Stimulated activated CD4-positive, alpha-beta T cell treated with anti-CD3 and anti-CD28 coated beads, TNF-alpha, amount 100 ng/mL, for 48 hours (primary cell): ENCODE results near the gene MGAT5.

ENCODE experiments used
- DNase-seq, 3 donors: peaks; one replicate each; pipeline ENCODE4 v3.0.0-alpha.2; 2020; ENCODE audit warnings: low read depth in 3 of 3

Gene MGAT5

DNA sequence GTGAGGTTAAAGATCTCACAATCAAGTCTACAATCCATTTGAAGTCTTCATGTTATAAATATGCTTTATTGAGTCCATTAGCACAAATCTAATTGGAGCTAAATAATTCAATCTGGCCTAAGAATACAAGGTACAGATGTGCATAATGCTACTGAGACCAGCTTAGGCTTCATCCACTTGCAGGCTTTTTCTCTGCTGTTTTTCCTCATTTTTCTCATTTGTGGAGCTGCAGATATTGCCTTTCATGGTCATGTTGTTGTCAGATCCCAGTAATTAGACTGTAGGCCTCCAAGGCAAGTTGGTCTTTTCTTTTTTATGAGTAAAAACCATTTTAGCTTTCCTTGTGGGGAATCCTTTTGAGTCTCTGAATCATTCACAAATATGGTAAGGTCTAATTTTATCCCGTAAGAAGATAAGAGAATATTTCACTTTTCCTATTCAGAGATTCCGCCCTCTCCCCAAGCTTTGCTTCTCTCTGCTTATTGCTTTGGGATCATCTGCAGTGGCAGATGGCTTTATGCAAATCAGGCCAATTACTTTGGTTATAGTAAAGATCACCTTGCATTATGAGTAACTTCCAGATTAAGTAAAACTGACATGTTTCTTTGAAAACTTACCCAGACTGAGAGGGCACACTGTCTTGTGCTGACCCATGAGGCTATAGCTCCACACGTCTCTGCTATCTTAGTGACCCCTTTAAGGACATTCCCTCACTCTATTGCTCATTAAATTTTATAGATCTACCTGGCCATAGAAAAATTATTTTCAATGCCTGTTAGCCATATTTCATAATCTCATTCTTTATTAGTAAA, 80.9 kb downstream of the MGAT5 start:
- no peak for DNase-seq

DNA sequence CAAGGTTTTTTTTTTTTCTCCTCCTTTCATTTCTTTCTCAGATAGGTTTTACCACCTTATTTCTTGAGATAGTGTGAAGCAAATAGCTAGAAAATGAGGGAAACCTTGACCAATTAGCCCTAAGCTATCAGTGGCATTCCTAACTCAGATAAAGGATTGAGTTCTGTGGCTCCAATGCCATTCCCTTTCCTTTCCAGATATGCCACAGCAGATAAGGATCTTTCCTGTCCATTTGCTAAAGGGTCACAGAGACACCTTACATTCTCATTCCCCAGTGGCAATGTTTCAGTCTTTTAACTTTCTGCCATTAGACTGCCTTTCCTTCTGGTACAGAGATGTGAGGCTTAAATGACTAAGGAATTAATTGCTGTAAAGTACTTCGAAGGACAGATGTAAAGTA, 81.7 kb downstream of the MGAT5 start:
- DNase-seq = no peak

DNA sequence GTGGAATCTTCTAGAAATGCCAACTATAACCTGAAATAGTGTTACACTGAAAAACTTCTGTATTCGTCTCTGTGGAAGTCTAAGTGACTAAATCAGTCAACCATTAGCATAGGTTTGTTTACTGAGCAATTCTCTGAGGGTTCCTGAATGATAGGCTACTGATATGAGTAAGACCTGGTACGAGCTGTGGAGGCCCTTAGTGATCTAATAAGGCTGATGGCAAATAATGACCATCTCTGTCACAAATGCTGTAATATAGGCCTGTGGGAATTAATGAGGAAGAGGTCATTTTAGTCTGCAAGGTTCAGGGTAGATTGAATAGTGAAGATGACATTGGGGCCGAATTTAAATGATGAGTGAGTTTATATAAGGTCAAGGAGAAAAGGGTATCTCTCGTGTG, 82.5 kb downstream of the MGAT5 start:
- DNase-seq = no peak

GRCh38 chr2:134336921-134337320, 83.0 kb downstream of the MGAT5 start:
- no peak for DNase-seq

GRCh38 chr2:134337631-134338030, 83.8 kb downstream of the MGAT5 start:
- DNase-seq = no peak

- DNase-seq = no peak
Measured at GRCh38 chr2:134338208-134338607, 84.3 kb downstream of the MGAT5 start.

DNA sequence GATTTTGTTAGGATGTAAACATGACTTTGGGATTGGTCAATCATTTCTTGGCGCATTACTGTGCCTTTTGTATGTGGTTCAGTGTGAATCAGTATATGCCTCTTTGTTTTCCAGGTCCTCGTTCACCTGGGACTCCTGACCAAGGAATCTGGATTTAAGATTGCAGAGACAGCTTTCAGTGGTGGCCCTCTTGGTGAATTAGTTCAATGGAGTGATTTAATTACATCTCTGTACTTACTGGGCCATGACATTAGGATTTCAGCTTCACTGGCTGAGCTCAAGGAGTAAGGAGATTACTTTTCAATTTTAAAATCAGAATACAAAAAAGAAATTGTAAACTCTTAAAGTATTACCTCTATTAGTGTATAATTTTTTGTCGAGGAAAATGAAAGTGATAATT, 87.6 kb downstream of the MGAT5 start:
- no peak for DNase-seq

- DNase-seq = no peak
Measured at GRCh38 chr2:134344954-134345697, 91.3 kb downstream of the MGAT5 start.

GRCh38 chr2:134346141-134346540, 92.3 kb downstream of the MGAT5 start:
- no peak for DNase-seq

DNA sequence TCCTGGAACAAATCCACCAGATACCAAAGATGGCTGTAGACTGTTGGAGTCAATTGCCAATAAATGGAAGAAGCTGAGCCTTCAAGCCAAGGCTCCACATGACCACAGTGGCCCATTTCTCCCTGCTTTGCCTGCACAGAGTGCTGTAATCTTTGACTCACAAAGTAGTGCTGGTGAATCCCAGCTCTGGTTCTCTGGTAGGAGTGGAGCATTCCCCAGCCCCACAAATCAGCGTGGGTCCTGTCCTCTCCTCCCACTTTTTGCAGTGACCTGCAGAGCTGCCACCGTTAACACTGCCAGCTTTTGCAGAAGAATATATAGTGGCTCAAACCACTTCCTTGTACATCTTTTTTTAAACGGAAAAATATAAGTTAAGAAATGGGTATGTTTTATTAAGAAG, 93.9 kb downstream of the MGAT5 start:
- no peak for DNase-seq

DNA sequence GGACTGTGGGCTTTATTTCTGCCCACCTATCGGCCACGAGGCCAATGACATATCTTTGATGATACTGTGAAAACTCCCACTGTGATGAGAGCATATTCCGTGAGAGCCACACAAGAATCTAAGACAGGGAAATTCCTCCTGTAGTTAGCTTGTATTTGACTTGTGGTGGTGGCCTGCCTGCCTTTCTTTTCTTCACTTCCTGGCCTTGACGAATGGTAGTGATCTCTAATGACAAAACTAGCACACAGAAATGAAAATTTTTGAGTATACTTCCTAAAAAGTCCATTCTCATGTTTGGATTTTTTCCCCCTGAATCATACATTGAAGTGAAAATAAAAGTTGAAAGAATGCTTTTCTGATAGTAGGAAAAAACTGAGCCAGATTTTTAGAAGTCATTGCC, 94.4 kb downstream of the MGAT5 start:
- no peak for DNase-seq

DNA sequence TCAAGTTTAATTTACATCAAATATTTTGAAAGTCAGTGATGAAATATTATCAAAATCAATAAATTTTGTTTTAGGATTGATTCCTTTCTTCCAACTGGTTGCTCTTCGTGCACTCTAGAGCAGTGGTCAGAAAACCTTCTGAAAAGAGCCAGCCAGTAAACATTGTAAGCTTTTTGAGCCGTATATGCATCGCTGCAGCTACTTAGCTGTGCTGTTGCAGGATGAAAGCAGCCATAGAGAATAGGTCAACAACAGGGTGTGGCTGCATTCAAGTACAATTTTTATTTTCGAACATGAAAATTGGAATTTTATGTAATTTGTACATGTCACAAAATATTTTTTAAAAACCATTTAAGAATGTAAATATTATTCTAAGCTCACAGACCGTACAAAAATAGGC, 94.9 kb downstream of the MGAT5 start:
- no peak for DNase-seq

DNA sequence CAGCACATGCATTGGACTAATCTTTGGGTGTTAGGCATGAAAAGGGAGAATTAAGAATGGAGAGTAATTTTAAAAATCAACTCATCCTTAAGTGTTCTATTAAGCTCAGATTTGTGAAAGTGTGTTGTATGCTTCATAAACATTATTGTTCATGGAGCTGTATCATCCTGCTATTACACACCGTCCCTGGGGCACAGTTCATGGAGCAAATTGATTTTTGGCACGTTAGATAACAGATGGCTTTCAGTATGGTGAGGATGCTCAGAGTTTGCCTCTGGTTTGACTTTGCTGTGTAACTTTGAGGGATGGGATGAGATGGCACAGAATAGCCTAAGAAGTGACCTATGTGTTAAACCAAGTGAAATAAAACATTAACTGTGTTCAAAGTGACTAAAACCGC, 97.1 kb downstream of the MGAT5 start:
- no peak for DNase-seq

GRCh38 chr2:134351899-134352298, 98.0 kb downstream of the MGAT5 start:
- DNase-seq = no peak

GRCh38 chr2:134352844-134353243, 99.0 kb downstream of the MGAT5 start:
- DNase-seq = no peak

- DNase-seq = no peak
Measured at GRCh38 chr2:134354611-134355010, 100.7 kb downstream of the MGAT5 start.

GRCh38 chr2:134357814-134358213, 103.9 kb downstream of the MGAT5 start:
- DNase-seq = no peak

DNA sequence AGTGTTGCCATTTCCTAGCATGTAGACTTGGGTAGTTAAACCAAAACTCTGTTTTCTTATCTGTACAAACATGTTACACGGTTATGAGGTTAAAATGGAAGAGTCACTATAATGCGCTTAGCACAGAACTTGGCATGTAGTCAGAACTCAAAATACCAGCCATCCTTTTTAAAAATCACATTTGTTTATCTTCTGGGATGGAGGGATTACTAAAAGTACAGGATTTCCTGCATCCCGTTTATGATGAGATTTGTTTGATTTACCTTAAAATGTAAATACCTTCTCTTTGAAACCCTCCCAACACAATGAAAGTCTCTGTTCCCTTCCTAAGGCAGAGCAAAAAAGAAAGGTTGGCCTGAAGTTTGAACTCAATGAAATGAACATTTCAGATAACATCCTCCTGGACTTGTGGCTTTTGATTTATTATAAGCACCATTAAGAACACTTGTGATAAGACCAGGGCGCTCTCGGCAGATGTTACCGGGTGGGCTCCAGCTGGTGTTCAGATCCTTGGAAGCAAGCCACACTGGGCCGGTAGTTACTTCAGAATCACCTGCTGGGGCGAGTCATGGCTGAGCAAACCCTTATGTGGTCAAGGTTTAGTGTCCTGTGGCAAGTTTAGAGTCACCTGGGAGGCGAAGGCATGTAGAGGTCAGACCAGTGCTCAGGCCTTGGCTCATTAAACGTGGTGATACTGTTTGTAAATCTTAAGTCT, 105.7 kb downstream of the MGAT5 start:
- DNase-seq = no peak

DNA sequence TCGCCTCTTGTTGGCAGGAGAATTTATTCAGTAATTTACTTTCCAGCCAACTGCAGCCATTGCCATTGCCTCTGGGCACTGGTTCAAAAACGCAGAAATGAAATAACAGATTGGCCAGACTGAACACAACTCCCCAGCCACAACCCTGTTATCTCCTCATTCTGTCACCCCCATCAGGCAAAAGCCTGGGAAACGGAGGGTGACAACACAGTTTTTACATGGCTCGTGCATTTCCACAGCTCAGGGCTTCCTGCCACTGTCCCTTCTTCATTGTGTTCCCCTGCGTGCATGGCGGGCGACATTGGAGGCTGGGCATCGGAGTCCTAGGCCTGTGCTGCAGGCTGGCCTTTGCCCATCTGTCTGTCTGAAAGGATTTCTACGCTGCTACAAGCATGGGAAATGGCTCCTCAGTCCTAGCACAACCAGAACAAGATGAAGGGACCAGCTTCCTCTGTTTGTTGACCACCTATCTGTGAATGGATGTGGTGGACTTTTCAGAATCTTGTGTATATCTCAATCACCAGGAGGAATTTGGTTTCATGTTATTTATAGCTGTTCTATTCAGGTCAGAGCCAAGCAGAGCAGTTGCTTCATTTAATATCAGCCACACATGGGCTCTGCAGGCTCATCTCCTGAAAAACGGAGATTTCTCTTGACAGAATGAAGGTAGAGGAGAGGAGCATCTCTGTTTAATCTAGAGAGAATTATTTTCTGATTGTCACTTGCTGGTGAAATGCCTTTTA, 107.0 kb downstream of the MGAT5 start:
- no peak for DNase-seq

DNA sequence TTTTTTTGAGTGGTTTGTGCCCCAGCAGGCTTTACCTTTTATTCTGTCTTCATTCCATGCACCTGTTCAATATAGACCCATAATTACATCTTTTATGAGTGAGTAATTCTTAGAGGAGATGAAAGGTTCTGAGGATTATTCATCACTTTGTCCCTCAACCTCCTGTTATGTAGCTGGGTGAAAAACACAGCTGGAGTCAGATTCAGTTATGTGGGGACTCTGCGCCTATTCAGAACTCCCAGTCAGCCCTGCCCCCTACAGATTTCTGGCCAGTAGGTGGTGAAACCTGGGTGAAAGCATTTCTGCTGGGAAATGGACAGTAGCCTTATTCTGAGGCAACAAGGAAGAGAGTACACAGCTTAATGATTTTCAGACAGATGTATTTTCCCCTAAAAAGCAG, 107.8 kb downstream of the MGAT5 start:
- no peak for DNase-seq

GRCh38 chr2:134362152-134362668, 108.3 kb downstream of the MGAT5 start:
- DNase-seq = no peak

DNA sequence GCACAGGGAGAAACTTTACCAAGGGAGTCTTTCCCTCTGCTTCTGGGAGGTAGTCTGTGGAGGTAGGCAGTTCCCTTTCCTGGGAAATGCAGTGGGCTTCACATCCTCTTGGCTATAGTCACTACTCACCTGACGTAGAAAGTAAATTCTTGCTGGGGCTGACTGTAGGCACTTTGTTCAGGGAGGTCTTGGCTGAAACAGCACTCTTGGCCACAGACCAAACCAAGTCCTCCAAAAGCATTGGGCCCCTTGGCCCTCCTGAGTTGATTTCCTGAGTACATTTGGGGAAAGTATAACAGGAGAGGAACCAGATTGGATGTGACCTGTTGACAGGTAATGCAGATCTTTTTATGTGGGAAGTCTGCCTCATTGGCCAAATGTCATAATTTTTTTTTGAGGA, 108.9 kb downstream of the MGAT5 start:
- DNase-seq = no peak
